IMR-90 (cell line): Measurements from ENCODE around the gene FXYD6. TPM values are rescaled to one million over a fixed set of nuclear protein-coding genes. Genes with fewer than 3 reads are reported as not detected.
A peak's percentile ranks its signal among the peaks of the same experiment; 100 is the strongest.

Source experiments
- ATAC-seq: fragments of 200-7000 bp; cut with Tn5 transposase; 2 replicates; pipeline ENCODE4 v1.9.1; 2020; ENCODE audit warnings: low read depth, mild to moderate bottlenecking, moderate library complexity
- BruUV-seq: library from RNA; stranded (reverse); fragments of 400-500 nt; replicated peaks from 2 replicates; lab custom pipeline; 2021; lab: Mats Ljungman, UMichigan
- CTCF ChIA-PET: fragments of 300-600 bp; formaldehyde crosslinking; extraction: SDS; loops from one replicate; lab custom pipeline; 2021; ENCODE audit warnings: antibody characterized with exemption; lab: Yijun Ruan, JAX
- POLR2A ChIA-PET: fragments of 300-600 bp; sonication (Branson Sonifier 250); formaldehyde crosslinking; loops from one replicate; lab custom pipeline; 2022; ENCODE audit warnings: antibody characterized with exemption; ENCODE audit not compliant: unreplicated experiment; lab: Charles Lee
- DNase-seq: peaks from one replicate; pipeline ENCODE4 v3.0.0; 2013
- H2AFZ ChIP-seq: replicated peaks from 2 replicates; pipeline ENCODE3; 2013; ENCODE audit warnings: low read length, mild to moderate bottlenecking; ENCODE audit not compliant: poor library complexity
- H2AK5ac ChIP-seq: 2 replicates; pipeline ENCODE4 v1.6.1; 2013; ENCODE audit warnings: low read depth, low read length, inconsistent platforms
- H2AK9ac ChIP-seq: replicated peaks from 2 replicates; pipeline ENCODE3; 2013; ENCODE audit warnings: mild to moderate bottlenecking, low read depth, low read length, moderate library complexity; ENCODE audit not compliant: poor library complexity
- H2BK120ac ChIP-seq: 2 replicates; pipeline ENCODE4 v1.6.1; 2013; ENCODE audit warnings: low read depth, low read length, inconsistent platforms
- H2BK15ac ChIP-seq: 3 replicates; pipeline ENCODE4 v1.6.1; 2013; ENCODE audit warnings: low read depth, low read length, inconsistent platforms
- H2BK20ac ChIP-seq: 2 replicates; pipeline ENCODE4 v1.6.1; 2013; ENCODE audit warnings: low read depth, mild to moderate bottlenecking, inconsistent platforms, low read length, moderate library complexity
- H2BK5ac ChIP-seq: 2 replicates; pipeline ENCODE4 v1.6.1; 2013; ENCODE audit warnings: mild to moderate bottlenecking, low read depth, low read length, inconsistent platforms; ENCODE audit not compliant: poor library complexity, severe bottlenecking
- H3K14ac ChIP-seq: replicated peaks from 2 replicates; pipeline ENCODE4 v1.6.1; 2013; ENCODE audit warnings: low read depth, low read length, inconsistent platforms
- H3K18ac ChIP-seq: 2 replicates; pipeline ENCODE4 v1.6.1; 2013; ENCODE audit warnings: low read depth, low read length, control low read depth
- H3K23ac ChIP-seq: 2 replicates; pipeline ENCODE4 v1.6.1; 2013; ENCODE audit warnings: low read depth, low read length, inconsistent platforms
- H3K27ac ChIP-seq: 2 replicates; pipeline ENCODE4 v1.5.1; 2013; ENCODE audit warnings: mild to moderate bottlenecking, control low read depth, low read length; ENCODE audit not compliant: insufficient read depth
- H3K27me3 ChIP-seq: 2 replicates; pipeline ENCODE4 v1.6.1; 2013; ENCODE audit warnings: low read length; ENCODE audit not compliant: control insufficient read depth, insufficient read depth
- H3K36me3 ChIP-seq: 2 replicates; pipeline ENCODE4 v1.6.1; 2013; ENCODE audit warnings: low read length, mixed read lengths; ENCODE audit not compliant: control insufficient read depth, insufficient read depth
- H3K4ac ChIP-seq: 2 replicates; pipeline ENCODE4 v1.6.1; 2013; ENCODE audit warnings: low read depth, low read length, inconsistent platforms
- H3K4me1 ChIP-seq: 2 replicates; pipeline ENCODE4 v1.6.1; 2013; ENCODE audit warnings: low read length, mixed read lengths; ENCODE audit not compliant: control insufficient read depth, insufficient read depth
- H3K4me2 ChIP-seq: 2 replicates; pipeline ENCODE4 v1.6.1; 2013; ENCODE audit warnings: low read depth, mild to moderate bottlenecking, control low read depth, low read length, moderate library complexity
- H3K4me3 ChIP-seq: 2 replicates; pipeline ENCODE4 v1.5.1; 2013; ENCODE audit warnings: low read depth, mild to moderate bottlenecking, control low read depth, low read length, moderate library complexity; ENCODE audit not compliant: insufficient read depth
- H3K56ac ChIP-seq: 2 replicates; pipeline ENCODE4 v1.6.1; 2013; ENCODE audit warnings: low read length, inconsistent platforms; ENCODE audit not compliant: insufficient read depth; ENCODE audit errors: extremely low read depth
- H3K79me1 ChIP-seq, 2 experiments: 2 replicates each; pipeline ENCODE4 v1.6.1; 2013; ENCODE audit warnings: low read length in 2 of 2, inconsistent platforms in 1 of 2, low read depth in 1 of 2
- H3K9ac ChIP-seq: 2 replicates; pipeline ENCODE4 v1.6.1; 2013; ENCODE audit warnings: low read depth, low read length, control low read depth
- H3K9me1 ChIP-seq: 2 replicates; pipeline ENCODE4 v1.6.1; 2013; ENCODE audit warnings: low read length, inconsistent platforms; ENCODE audit not compliant: insufficient read depth
- H3K9me3 ChIP-seq: 2 replicates; pipeline ENCODE4 v1.6.1; 2013; ENCODE audit warnings: low read length; ENCODE audit not compliant: control insufficient read depth, insufficient read depth
- H4K20me1 ChIP-seq: 2 replicates; pipeline ENCODE4 v1.6.1; 2013; ENCODE audit warnings: low read length, inconsistent platforms; ENCODE audit not compliant: insufficient read depth
- H4K5ac ChIP-seq: 2 replicates; pipeline ENCODE4 v1.6.1; 2013; ENCODE audit warnings: mild to moderate bottlenecking, low read depth, low read length, control low read depth
- H4K8ac ChIP-seq, 2 experiments: 2 replicates each; pipeline ENCODE4 v1.6.1; 2013; ENCODE audit warnings: low read depth in 2 of 2, low read length in 2 of 2, control low read depth in 1 of 2, inconsistent platforms in 1 of 2
- H4K91ac ChIP-seq: 2 replicates; pipeline ENCODE4 v1.6.1; 2013; ENCODE audit warnings: low read depth, low read length, inconsistent platforms; ENCODE audit not compliant: insufficient read depth
- CTCF ChIP-seq: conservative IDR thresholded peaks from 2 replicates; pipeline ENCODE4 v1.5.1; 2012; ENCODE audit warnings: mild to moderate bottlenecking, low read depth, low read length, improper control_type of control experiment
- MAFK ChIP-seq: IDR thresholded peaks from 2 replicates; pipeline ENCODE4 v1.6.1; 2012; ENCODE audit warnings: low read depth, low read length, improper control_type of control experiment
- RAD21 ChIP-seq: IDR thresholded peaks from 2 replicates; pipeline ENCODE4 v1.6.1; 2012; ENCODE audit warnings: low read length, improper control_type of control experiment
- WGBS, 2 experiments: methylation state at CpG; one replicate each; pipeline versions ENCODE4 v1.1.5 to v1.1.7; 2013; ENCODE audit warnings: missing lambda C conversion rate in 2 of 2; ENCODE audit not compliant: insufficient read length in 1 of 2; ENCODE audit errors: extremely low coverage in 2 of 2; 5-methylcytosine and 5-hydroxymethylcytosine counted together
- dilution Hi-C: fragments of 300-500 bp; cut with HindIII; formaldehyde crosslinking; loops from one replicate; pipeline ENCODE4 v1.14.3; 2018; ENCODE audit warnings: low sequenced_read_pairs; ENCODE audit not compliant: unreplicated experiment
- in situ Hi-C: fragments of 300-500 bp; cut with MboI; formaldehyde crosslinking; loops from 3 replicates; pipeline ENCODE4 v1.14.3; 2019; ENCODE audit warnings: low sequenced_read_pairs, inconsistent platforms, mixed read lengths
- intact Hi-C: fragments of 100-400 bp; cut with micrococcal nuclease; formaldehyde crosslinking; loops from 2 replicates; pipeline ENCODE4 v1.10.0; 2022
- polyA plus RNA-seq, 3 experiments: library from polyadenylated mRNA; depleted of rRNA; stranded (reverse); fragments of >200 nt; gene quantifications; 2 replicates each; pipeline ENCODE4 v1.2.3, GENCODE V29; 2012; ENCODE audit warnings: low replicate concordance in 1 of 3
- total RNA-seq: library from RNA; depleted of rRNA; stranded (reverse); fragments of >200 nt; gene quantifications from 2 replicates; pipeline ENCODE4 v1.2.3, GENCODE V29; 2012

The FXYD6 gene
- total and polyA plus RNA-seq, 2 of the 4 experiments (the other 2 are of a cell fraction), result 0.32 TPM; not detected in 1

- H2AFZ ChIP-seq, result peak overlapping the region; percentile 51
- no peak overlapping the region for H3K27ac ChIP-seq
- no peak overlapping the region for H3K4me3 ChIP-seq
- H2AK9ac ChIP-seq, result no peak overlapping the region
- no peak overlapping the region for H3K9ac ChIP-seq
- no peak overlapping the region for H3K18ac ChIP-seq
- H3K23ac ChIP-seq, result no peak overlapping the region
- no peak overlapping the region for H2AK5ac ChIP-seq
- H4K5ac ChIP-seq, result no peak overlapping the region
- no peak overlapping the region for H3K56ac ChIP-seq
- no peaks in the 10 kb centered on the region for H3K9me1 ChIP-seq
- dilution Hi-C loops, result no loop called here
- H2BK5ac ChIP-seq, result peak overlapping the region; percentile 76
- no peaks in the 10 kb centered on the region for H4K20me1 ChIP-seq
- peak; percentile 8 for DNase-seq
- no peak overlapping the region for H2BK120ac ChIP-seq
- ChIA-PET CTCF (interaction anchor here (2.3 to 3.2 kb wide), 2 partner anchors 10 to 138 kb away, joined by 8 to 23 read pairs; no protein-coding TSS in a partner anchor), POLR2A (no interaction called here)
- no peaks in the 10 kb centered on the region for H3K36me3 ChIP-seq
- no peak overlapping the region for H2BK15ac ChIP-seq
- no peak overlapping the region for H3K14ac ChIP-seq
- H3K4ac ChIP-seq, result no peak overlapping the region
- in situ Hi-C loops, result loop anchor here (10.0 kb wide), 1 partner anchor 365 kb away; no protein-coding TSS in a partner anchor
- TF ChIP-seq CTCF, result peak; percentile 26; the same call in 1 of the 2 replicates
- no peak for TF ChIP-seq MAFK
- TF ChIP-seq RAD21, result 0 out of 2 replicates have a peak, but pooled peaks have one; percentile 4
- H4K8ac ChIP-seq, result no peak overlapping the region
- H3K79me1 ChIP-seq, result no peaks in the 10 kb centered on the region
- H2BK20ac ChIP-seq, result no peak overlapping the region
- no peak overlapping the region for H4K91ac ChIP-seq
- no peaks in the 10 kb centered on the region for H3K9me3 ChIP-seq
- H3K4me1 ChIP-seq, result no peaks in the 10 kb centered on the region
- no TSS peak for BruUV-seq
- no peak overlapping the region for H3K4me2 ChIP-seq
- peak; percentile 79 for ATAC-seq
- H3K27me3 ChIP-seq, result peaks cover 18% of the 10 kb centered on the region; the same call in 1 of the 2 replicates
- 69 to 100% methylated on average over 1 to 8 of the region's 22 CpGs for WGBS, 2 experiments
- intact Hi-C loops, result no loop called here
Observed at GRCh38 chr11:117809236-117810055, 67.0 kb downstream of the FXYD6 start.
